ENCODE results near the gene ALG12. TPM values are rescaled to one million over a fixed set of nuclear protein-coding genes. Genes with fewer than 3 reads are reported as not detected.

ALG12 gene
- total and polyA plus RNA-seq, 2 experiments from 2014 or later, result 18.7 to 23.3 TPM

- Histone ChIP-seq H3K27ac (ENCODE audit: low read depth) (no peak overlapping the region), H3K9me2 (ENCODE audit: insufficient read depth) (no peaks in the 10 kb centered on the region), H3K4me1 (ENCODE audit: insufficient read depth) (peaks cover 10% of the 10 kb centered on the region; the same call in 1 of the 2 replicates), H3K79me2 (replicated peaks; ENCODE audit: insufficient read depth) (no peaks in the 10 kb centered on the region), H3K27me3 (ENCODE audit: insufficient read depth) (peaks cover 9% of the 10 kb centered on the region), H3K36me3 (ENCODE audit: insufficient read depth) (no peaks in the 10 kb centered on the region), H3F3A (replicated peaks; ENCODE audit: low read depth) (no peaks in the 10 kb centered on the region), H3K4me3 (no peak overlapping the region), H2AFZ (no peak overlapping the region), H4K20me1 (replicated peaks; ENCODE audit: insufficient read depth) (no peaks in the 10 kb centered on the region), H3K4me2 (no peak overlapping the region)
- TF ChIP-seq POLR2AphosphoS5 (IDR thresholded peaks at IDR 0.05; ENCODE audit: low read depth), result no peak
- no peak for TF ChIP-seq NANOG (IDR thresholded peaks at IDR 0.05; ENCODE audit: borderline replicate concordance)
- no peak for TF ChIP-seq STAT1 (IDR thresholded peaks at IDR 0.05; ENCODE audit: unreplicated experiment)
- TF ChIP-seq CREB1 (CRISPR knock-in tag; IDR thresholded peaks at IDR 0.05; ENCODE audit: low read depth), result no peak
- TF ChIP-seq ETS1 (IDR thresholded peaks at IDR 0.05), result no peak
- no peak for TF ChIP-seq EZH2 (IDR thresholded peaks at IDR 0.05; ENCODE audit: low read depth, unreplicated experiment)
- no peak for TF ChIP-seq REST (IDR thresholded peaks at IDR 0.05; ENCODE audit: unreplicated experiment)
- no peak for TF ChIP-seq ZNF114 (CRISPR knock-in tag; IDR thresholded peaks at IDR 0.05)
- no peak for TF ChIP-seq JUNB (IDR thresholded peaks at IDR 0.05; ENCODE audit: unreplicated experiment)
- TF ChIP-seq ZNF331 (CRISPR knock-in tag; IDR thresholded peaks at IDR 0.05; ENCODE audit: low read depth), result no peak
- TF ChIP-seq EZH2phosphoT487 (IDR thresholded peaks at IDR 0.05; ENCODE audit: unreplicated experiment), result no peak
- TF ChIP-seq CTCF (conservative IDR thresholded peaks at IDR 0.05; ENCODE audit: low read depth in 2 of 2), result no peak
- no peak for TF ChIP-seq ZNF462 (CRISPR knock-in tag; IDR thresholded peaks at IDR 0.05)
- H3K4me3 Mint-ChIP-seq, result no peak overlapping the region
- DNase-seq (ENCODE audit: low spot score) (no peak), ATAC-seq (no peak)
- no peaks in the 10 kb centered on the region for H3K36me3 Mint-ChIP-seq (ENCODE audit: low read depth)
- no peak overlapping the region for H3K27ac Mint-ChIP-seq
- H3K27me3 Mint-ChIP-seq (ENCODE audit: insufficient read depth, low read depth, poor library complexity), result peaks cover 15% of the 10 kb centered on the region
- peaks cover 5% of the 10 kb centered on the region; the same call in 2 of the 3 replicates for H3K4me1 Mint-ChIP-seq
- no peaks in the 10 kb centered on the region for H3K9me3 Mint-ChIP-seq
Measured at GRCh38 chr22:49933236-49934159, 15.3 kb upstream of the ALG12 start.

All from GM23338 (cell line).